ENCODE measurements around the gene RPH3AL.

The RPH3AL gene

DNA sequence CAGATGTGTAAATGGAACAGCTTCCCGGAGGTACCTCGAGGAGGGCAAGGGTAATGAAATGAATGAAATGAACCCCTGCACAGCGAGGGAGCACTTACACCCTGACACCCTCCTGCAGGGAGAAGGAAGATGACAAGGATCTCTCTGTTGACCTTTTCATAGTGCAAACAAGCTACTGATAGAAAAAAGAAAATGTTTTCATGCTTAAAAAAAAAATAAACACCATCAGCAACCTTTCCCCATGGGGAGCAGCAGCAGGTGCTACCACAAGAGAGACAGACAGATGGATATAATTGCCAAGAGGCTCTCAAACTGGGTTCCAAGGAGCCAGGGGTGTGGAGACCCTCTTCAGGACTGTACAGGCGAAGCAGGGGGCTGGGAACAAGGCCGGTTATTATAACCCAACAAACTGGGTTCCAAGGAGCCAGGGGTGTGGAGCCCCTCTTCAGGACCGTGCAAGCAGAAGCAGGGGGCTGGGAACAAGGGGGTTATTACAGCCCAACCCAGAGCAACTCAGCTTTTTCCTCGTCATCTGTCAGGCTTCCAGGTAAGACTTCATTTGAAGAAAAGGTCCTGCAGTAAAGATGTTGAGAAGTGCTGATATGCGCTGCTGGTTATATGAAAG lies 718 bp upstream of the RPH3AL start:
- no peak for DNase-seq (ENCODE audit: low spot score)

DNA sequence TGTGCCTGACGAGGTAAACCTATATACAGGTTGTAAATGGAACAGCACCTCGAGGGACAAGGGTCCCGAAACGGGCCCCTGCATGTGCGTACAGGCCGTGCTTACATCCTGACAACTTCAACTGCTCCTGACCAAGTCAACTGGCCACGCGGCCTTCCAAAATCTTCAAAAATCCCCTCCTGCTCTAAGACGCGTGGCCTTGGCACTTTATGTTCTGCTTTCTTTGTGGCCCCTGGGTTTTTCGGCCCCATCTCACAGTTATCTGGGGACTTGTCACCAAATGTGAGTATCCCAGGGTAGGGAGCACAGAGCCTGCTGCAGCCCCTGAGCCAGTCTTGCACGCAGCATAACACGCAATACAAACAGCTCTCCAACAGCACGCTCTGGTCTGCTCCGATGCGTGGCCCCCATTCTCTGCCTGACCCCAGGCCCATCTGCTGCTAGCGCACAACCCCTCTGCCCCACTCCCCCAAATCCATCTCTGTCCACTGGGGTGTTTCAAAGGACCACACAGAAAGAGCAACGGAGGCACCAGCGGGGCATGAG lies 659 bp downstream of the RPH3AL start:
- DNase-seq (ENCODE audit: low spot score), result no peak

DNA sequence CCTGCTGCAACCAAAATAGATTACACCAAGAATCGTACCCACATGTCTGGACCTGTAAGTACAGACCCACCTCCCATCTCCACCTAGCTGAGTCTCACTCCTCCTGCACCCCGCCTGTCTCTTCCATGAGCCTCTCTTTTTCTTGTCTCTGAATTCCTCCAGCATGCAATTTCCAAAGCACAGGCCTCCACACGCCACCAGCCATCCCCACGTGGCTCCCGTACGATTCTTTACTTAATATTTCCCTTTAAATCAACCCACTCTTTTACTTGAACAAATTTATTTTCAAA lies 1.2 kb downstream of the RPH3AL start:
- no peak for DNase-seq (ENCODE audit: low spot score)

DNA sequence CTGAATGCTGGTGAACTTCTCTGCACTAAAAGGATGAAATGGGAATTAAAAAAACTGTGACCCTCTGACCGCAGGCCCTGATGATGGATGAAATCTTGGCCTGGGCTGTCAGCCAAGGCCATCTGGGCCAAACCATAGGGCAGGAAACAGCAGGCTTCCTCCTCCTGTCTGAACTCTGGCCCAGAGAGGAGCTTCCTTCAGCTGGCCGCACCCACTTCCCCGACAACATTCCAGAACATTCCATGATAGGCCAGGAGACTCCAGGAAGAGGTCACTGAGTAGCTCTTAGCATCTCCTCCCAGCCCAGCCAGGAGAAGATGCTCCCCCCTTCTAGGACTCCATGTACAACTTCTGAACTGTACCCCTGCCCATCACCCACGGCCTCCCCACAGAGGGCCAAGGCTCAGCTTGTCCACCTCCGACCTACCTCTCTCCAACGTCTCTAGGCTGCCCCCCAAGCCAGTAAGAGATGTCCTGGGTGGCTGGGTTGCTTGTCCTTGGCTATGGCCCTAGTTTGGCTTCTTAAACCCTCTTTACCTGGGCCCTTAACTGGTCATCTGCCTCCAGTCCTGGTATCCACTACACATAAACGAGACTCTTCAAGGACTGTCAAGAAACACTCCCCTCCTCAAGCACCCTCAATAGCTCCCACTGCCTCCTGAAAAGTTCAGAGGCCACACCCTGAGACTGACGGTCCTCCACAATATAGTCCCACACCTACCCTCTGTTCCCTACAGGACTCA lies 1.7 kb downstream of the RPH3AL start:
- no peak for DNase-seq (ENCODE audit: low spot score)

DNA sequence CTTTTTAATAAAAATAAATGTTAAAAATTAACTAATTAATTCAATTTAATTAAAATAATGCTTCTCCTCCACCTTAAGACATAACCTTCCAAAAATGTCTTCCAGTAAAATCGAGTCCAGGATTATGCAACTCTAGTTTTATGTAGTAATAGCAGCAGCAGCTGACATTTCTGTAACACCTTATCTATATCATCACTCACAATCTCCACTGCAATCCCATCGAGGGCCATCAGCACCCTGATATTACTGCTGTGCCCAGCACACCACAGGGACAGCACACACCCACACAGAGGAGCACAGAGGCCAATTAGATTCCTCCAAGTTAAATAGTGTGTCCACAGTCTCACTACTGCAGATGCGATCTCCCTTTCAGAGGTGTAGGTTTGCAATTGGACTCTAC lies 2.9 kb downstream of the RPH3AL start:
- no peak for DNase-seq (ENCODE audit: low spot score)

DNA sequence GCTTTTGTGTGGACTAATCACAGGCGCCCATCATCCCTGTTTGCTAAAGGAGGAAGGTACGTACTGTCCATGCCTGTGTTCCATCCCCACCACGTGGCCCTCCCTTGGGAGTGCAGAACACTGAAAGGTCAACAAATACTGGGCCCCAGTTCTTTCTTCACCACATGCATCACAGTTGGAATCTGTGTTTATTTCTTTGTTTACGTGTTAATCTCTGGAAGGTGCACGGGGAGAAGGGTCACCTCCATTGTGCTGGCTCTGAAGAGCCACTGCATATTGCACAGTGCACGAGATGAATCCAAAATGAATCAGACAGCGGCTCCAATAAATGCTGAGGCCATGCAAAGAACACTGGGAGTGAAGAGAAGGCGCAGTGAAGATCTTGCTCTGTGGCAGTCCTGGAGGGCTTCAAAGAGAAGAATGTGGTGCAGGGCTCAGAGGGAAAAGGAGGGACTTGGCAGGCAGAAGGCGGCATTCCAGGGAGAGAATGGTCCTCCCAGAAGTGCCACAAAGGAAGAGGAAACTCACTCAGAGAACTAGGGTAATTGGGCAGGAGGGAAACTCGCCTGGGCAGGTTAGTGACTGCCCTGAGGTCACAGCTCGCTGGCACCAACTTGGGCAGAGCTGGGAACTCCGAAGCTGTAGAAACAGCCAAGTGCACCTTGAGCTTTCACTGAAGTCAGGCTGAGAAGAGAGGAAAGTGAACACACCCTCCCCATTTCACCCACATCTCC lies 3.7 kb downstream of the RPH3AL start:
- DNase-seq (ENCODE audit: low spot score), result no peak

DNA sequence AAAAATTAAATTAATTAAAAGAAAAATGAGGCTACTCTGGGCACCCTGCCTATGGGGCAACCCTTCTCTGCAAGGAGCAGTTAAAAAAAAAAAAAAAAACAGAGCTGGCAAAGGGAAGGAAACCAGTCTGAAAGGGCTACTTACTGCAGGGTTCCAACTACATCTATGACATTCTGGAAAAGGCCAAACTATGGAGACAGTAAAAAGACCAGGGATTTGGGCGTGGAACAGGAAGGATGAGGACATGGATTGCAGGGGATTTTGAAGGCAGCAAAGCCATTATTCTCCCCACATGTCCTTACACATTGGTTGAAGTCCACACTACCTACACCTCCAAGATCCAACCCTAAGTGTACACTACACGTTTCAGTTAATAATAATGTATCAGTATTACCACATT lies 4.6 kb downstream of the RPH3AL start:
- DNase-seq (ENCODE audit: low spot score), result no peak

DNA sequence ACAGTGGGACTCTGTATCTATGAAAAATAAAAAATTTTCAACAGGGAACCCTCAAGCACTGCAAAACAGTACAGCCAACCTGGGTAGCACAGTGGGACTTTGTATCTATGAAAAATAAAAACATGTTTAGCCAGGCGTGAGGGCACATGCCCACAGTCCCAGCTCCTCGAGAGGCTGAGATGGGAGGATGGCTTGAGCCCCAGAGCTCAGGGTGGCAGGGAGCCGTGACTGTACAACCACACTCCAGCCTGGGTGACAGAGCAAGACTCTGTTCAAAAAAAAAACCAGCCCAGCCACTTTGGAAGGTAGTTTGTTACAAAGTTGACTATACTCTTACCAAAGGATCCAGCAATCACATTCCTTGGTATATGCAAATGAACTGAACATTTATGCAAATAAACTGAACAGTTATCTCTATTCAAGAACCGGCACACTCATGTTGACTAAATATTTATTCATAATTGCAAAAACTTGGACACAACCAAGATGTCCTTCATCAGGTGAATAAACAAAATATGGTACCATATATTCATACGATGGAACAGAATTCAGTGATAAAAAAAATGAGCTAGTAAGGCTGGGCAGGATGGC lies 5.2 kb downstream of the RPH3AL start:
- DNase-seq (ENCODE audit: low spot score), result no peak

DNA sequence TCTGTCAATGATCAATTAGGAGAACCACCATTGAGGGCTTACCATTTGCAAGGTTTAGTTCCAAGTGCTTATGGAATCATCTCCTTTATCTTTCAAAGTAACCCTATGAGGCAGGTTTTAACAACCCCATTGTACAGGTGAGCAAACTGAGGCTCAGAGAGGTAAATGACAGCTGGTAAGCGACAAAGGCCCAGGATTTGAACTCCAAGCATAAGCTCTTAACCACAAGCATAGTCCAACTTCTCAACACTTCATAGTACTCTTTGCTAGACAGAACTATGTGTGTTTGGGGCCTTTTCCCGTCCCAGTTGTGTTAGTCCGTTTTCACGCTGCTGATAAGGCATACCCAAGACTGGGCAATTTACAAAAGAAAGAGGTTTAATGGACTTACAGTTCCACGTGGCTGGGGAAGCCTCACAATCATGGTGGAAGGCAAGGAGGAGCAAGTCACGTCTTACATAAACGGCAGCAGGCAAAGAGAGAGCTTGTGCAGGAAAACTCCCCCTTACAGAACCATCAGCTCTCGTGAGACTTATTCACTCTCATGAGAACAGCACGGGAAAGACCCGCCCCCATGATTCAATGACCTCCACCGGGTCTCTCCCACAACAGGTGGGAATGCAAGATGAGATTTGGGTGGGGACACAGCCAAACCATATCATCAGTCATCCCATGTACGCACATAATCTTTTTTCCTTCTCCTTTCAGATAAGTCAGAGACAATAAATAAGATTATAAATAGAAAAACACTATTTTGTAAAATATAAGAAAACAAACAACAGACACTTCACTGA lies 6.4 kb downstream of the RPH3AL start:
- no peak for DNase-seq (ENCODE audit: low spot score)

DNA sequence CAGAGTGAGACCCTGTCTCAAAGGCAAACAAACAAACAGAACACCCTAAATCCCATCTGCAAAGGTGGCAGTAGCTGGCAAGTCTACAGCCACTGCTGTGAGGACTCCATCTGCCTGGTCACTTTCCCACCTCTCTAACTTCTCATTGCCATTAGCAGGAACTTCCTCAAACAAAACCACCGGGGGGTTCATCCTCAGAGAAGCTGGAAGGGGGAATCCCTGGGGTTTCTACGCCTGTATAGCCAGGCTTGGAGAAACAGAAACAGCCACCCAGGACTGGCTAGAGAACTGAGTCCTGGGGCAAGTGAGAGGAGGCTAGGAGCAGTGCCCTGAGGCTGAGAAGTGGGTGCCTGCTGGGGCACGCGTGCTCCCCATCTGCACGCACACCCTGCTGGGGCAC lies 7.3 kb downstream of the RPH3AL start:
- no peak for DNase-seq (ENCODE audit: low spot score)

DNA sequence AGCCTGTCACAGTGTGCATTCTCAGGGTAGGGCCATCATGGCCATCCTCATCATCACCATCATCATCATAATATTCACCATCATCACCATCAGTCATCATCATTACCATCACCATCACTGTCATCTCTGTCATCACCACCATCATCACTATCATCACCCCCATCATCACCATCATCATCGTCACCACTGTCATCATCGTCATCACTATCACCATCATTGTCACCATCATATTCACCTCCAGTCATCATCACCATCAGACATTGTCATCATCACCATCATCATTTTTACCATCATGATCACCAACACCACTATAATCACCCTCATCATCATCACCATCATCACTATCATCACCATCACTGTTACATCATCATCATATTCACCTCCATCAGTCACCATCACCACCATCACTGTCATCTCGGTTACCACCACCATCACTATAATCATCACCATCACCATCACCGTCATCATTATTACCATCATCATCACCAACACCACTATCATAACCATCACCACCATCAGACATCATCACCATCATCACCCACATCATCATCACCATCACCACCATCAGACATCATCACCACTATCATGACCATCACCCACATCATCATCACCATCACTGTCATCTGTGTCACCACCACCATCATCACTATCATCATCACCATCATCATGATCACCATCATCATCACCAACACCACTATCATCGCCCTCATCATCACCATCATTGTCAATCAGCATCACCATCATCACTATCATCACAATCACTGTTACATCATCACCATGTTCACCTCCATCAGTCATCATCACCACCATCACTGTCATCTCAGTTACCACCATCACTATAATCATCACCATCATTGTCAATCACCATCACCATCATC lies 8.5 kb downstream of the RPH3AL start:
- no peak for DNase-seq (ENCODE audit: low spot score)

DNA sequence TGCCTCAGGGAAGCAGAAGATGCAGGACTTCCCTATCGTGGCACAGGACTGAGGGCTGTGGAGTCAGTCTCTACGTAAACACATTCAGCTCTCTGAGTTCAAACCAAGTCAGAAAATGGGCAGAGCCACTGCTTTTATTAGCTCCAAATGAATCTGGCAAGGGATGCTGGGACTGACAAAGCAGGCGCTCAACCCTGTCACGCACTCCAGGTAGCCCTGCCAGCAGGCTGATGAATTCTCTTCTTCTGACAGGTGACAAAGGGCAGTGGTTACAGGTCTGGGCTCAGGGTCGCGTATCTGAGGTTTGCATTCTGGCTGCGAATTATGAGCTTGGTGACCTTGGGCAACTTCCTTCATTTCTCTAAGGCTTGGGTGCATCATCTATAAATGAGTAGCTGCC lies 9.4 kb downstream of the RPH3AL start:
- no peak for DNase-seq (ENCODE audit: low spot score)

DNA sequence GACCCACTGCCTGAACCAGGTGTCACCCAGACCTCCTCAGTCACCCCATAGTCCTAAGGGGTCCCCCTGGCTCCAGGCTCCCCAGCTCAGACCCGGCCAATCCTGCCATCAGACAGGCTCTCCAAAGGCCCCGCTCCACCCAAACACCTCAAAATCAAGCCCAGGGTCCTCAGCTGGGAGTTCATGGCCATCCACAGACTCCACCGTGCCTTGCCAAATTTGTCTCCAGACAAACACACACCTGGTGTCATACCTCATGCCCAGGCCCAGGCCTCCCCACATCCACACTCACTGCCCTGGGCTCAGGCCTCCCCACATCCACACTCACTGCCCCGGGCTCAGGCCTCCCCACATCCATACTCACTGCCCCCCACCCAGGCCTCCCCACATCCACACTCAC lies 12.5 kb downstream of the RPH3AL start:
- DNase-seq (ENCODE audit: low spot score), result no peak

DNA sequence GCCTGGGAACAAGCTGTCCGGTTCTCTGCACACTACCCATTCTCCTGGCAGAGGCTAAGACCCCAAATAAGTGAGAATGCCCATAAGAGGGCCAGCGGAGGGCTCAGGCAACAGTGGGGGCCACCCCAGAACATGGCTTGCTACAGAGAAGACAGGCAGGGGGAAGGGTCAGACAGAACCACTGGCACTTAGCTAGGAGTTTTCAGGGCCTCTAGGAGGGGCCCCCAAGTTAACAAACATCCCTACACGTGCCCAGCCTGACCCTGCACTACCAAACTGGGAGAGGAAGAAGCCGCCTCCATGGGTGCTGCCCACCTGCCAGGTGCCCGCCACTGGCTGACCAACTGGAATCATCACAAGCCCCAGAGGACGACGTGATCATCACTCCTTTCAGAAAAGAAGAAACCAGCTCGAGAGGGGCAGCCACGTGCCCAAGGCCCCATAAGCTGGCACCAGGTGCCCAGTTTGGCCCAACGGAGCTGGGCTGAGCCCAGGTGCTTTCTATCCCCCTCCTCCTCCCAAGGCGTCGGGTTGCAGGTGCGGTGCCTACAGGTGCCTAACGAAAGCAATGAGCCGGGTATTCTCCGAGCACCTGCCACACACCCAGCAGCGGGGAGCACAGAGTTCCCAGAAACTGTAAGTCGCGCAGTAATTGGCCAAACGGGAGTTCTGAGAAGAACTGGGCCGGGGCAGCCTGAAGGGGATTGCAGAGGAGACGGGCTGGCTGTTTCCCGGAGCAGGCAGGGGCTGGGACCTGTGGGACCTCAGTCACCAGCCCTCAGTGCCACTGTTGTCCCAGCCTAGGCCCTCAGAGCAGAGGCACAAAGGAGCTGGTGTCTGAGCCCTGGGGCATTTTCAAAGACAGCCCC lies 13.2 kb downstream of the RPH3AL start:
- no peak for DNase-seq (ENCODE audit: low spot score)

DNA sequence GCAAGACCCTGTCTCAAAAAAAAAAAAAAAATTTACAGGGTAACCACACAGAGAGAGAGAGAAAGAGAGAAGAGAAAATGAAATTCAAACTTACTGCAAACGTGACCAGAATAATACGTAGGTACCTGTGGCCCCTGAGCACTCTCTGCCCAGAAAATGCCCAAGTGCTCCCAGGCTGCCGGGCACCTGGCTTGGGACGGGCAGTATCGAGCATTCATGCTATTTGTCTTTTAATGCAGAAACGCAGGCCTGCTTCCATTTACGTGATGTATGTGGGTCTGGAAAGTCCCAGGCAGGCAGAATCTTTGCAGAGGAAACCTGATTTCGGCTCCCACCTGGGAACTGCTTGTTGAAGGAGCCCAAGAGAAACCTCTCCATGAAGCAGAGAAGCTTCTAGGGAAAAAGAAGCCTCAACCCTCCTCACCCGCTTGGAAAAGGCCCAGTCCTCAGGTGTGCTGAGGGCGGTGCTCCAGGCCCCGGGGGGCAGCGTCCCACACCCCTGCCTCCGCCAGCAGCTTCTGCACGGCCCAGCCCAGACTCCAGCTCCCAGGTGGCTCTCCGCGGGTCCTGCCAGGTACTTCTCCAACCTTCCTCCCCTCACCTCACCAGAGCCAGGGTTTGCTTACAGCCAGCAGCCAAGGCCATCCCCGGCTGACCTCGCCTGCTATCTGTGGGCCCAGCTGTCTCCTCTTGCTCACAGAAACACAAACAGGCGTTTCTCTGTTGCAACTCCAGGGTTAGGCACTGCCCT lies 14.0 kb downstream of the RPH3AL start:
- DNase-seq (ENCODE audit: low spot score), result no peak

DNA sequence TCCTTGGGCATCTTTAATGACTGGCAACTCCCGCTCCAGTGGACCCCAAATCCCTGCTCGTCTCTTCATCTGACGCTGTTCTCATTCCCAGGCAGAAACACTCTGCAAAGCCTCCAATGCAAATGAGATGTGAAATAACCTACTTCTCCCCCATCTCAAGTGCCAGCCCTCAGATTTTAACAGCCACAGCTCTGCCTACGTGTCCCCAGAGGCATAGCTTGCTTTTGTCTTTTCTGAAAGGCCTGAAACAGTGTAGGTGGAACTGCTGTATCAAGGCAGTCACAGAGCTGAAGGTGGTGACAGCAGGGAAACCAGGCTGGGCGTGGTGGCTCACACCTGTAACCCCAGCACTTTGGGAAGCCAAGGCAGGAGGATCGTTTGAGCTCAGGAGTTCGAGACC lies 14.7 kb downstream of the RPH3AL start:
- no peak for DNase-seq (ENCODE audit: low spot score)

DNA sequence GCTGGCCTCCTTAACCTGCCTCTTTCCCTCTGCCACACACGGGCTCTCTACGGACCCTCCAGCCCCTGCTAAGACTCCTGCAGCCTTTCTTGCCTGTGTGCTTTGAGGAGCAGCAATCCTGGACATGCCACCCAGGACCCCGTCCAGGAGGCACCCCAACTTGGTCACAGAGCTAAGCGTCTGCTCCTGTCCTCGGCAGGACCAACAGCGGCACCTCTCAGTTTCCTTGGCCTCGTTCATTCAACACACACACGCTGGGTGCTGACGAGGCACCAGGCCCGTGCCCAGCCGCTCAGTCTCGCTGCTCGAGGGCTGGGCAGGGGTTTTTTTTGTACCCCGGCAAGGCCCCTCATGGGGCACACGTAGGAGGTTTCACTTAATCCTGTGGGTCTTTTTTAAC lies 15.2 kb downstream of the RPH3AL start:
- no peak for DNase-seq (ENCODE audit: low spot score)

DNA sequence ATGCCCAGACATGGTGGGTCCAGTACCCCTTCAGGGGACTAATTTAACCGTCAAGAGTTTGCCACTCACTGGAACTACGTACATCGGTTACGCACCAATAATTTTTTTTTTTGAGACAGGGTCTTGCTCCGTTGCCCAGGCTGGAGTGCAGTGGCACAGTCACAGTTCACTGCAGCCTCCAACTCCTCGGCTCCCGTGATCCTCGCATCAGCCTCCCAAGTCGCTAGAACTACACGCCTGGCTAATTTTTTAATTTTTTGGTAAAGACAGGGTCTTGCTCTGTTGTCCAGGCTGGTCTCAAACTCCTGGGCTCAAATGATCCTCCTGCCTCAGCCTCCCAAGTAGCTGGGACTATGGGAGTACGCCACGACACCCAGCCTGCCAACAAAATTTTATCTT lies 15.6 kb downstream of the RPH3AL start:
- no peak for DNase-seq (ENCODE audit: low spot score)

Measured in NAMALWA (cell line).